HepG2 (cell line): ENCODE measurements around the gene KCND3. TPM values are rescaled to one million over a fixed set of nuclear protein-coding genes. Genes with fewer than 3 reads are reported as not detected.

Source experiments
- ATAC-seq: fragments of 200-7000 bp; cut with Tn5 transposase; 3 replicates; pipeline ENCODE4 v1.9.1; 2020; ENCODE audit warnings: mild to moderate bottlenecking, moderate library complexity
- BruUV-seq: library from RNA; stranded (reverse); fragments of 400-500 nt; replicated peaks from 2 replicates; lab custom pipeline; 2021; lab: Mats Ljungman, UMichigan
- CTCF ChIA-PET: fragments of 300-600 bp; formaldehyde crosslinking; extraction: SDS; loops from one replicate; lab custom pipeline; 2021; ENCODE audit warnings: low total read pairs, inconsistent platforms, low intra/inter-chr PET ratio; lab: Yijun Ruan, JAX
- POLR2A ChIA-PET: fragments of 350-600 bp; sonication (Branson Sonifier 250); formaldehyde crosslinking; loops from one replicate; lab custom pipeline; 2020; ENCODE audit warnings: antibody characterized with exemption, inconsistent platforms; lab: Yijun Ruan, JAX
- DNase-seq: peaks from one replicate; pipeline ENCODE4 v3.0.0-alpha.2; 2015; ENCODE audit warnings: low spot score
- FAIRE-seq: peaks from 3 replicates; lab custom pipeline; 2011; peaks lifted over from hg19 to GRCh38; lab: Jason Lieb, UNC
- H2AFZ ChIP-seq: one replicate; pipeline ENCODE4 v1.6.1; 2011; ENCODE audit warnings: low read length, inconsistent platforms
- H3K27ac ChIP-seq: fragments of 300-600 bp; 3 replicates; pipeline ENCODE4 v1.8.0; 2011; ENCODE audit warnings: mixed run types, mild to moderate bottlenecking, mixed read lengths, low read length, inconsistent platforms; ENCODE audit not compliant: insufficient read depth; ENCODE audit errors: extremely low read length
- H3K27me3 ChIP-seq, 2 experiments: fragments of 200-600 bp in 1 of 2; 2 replicates in 1 of 2; 3 replicates in 1 of 2; pipeline versions ENCODE4 v1.6.0 to v1.8.0; 2011; ENCODE audit warnings: low read length in 2 of 2, mild to moderate bottlenecking in 2 of 2, moderate library complexity in 2 of 2, inconsistent platforms in 1 of 2; ENCODE audit not compliant: insufficient read depth in 2 of 2, control insufficient read depth in 1 of 2
- H3K36me3 ChIP-seq, 2 experiments: fragments of 200-600 bp in 1 of 2; replicated peaks in 1 of 2; 2 replicates in 1 of 2; 3 replicates in 1 of 2; pipeline versions ENCODE4 v1.5.1 to v1.8.0; 2011; ENCODE audit warnings: low read length in 2 of 2, inconsistent platforms in 1 of 2; ENCODE audit not compliant: insufficient read depth in 2 of 2, control insufficient read depth in 1 of 2
- H3K4me1 ChIP-seq: 2 replicates; pipeline ENCODE4 v1.5.1; 2012; ENCODE audit warnings: low read length, inconsistent platforms; ENCODE audit not compliant: insufficient read depth
- H3K4me2 ChIP-seq: 2 replicates; pipeline ENCODE4 v1.6.0; 2011; ENCODE audit warnings: low read depth, low read length, inconsistent platforms
- H3K4me3 ChIP-seq, 3 experiments: fragments of 200-600 bp in 1 of 3; sonication (generic), shearing (Covaris generic) in 1 of 3; replicated peaks in 1 of 3; 2 replicates each; pipeline ENCODE4 v1.5.1; 2011 to 2016; ENCODE audit warnings: low read length in 3 of 3, inconsistent platforms in 2 of 3, low read depth in 2 of 3, mild to moderate bottlenecking in 2 of 3, control low read depth in 1 of 3, mixed read lengths in 1 of 3; ENCODE audit not compliant: insufficient read depth in 1 of 3
- H3K79me2 ChIP-seq: one replicate; pipeline ENCODE4 v1.6.1; 2011; ENCODE audit warnings: low read length, inconsistent platforms; ENCODE audit not compliant: insufficient read depth
- H3K9ac ChIP-seq: 2 replicates; pipeline ENCODE4 v1.6.0; 2011; ENCODE audit warnings: mild to moderate bottlenecking, low read depth, low read length, inconsistent platforms; ENCODE audit not compliant: insufficient read depth
- H3K9me3 ChIP-seq: 2 replicates; pipeline ENCODE4 v1.5.1; 2012; ENCODE audit warnings: mild to moderate bottlenecking, low read length
- H4K20me1 ChIP-seq: 2 replicates; pipeline ENCODE4 v1.6.0; 2011; ENCODE audit warnings: inconsistent platforms, mild to moderate bottlenecking, low read length, moderate library complexity; ENCODE audit not compliant: insufficient read depth
- HNF4A ChIP-seq: sonication (generic); formaldehyde crosslinking; IDR thresholded peaks from 2 replicates; pipeline ENCODE4 v1.4.0; 2020; ENCODE audit warnings: missing genetic modification reagents
- KAT7 ChIP-seq: IDR thresholded peaks from 2 replicates; pipeline ENCODE4 v1.6.1; 2018; ENCODE audit warnings: borderline replicate concordance, missing compliant biosample characterization
- KLF16 ChIP-seq, 2 experiments: sonication (generic) in 1 of 2; formaldehyde crosslinking in 1 of 2; IDR thresholded peaks; 2 replicates each; pipeline versions ENCODE4 v1.6.1 to v1.8.0; 2016 to 2023; ENCODE audit warnings: missing genetic modification reagents in 2 of 2, missing compliant biosample characterization in 1 of 2
- MIXL1 ChIP-seq: IDR thresholded peaks from 2 replicates; pipeline ENCODE4 v1.6.1; 2016
- MTA1 ChIP-seq: sonication (generic); formaldehyde crosslinking; IDR thresholded peaks from 2 replicates; pipeline ENCODE4 v1.4.0; 2020; ENCODE audit warnings: missing genetic modification reagents, mild to moderate bottlenecking, borderline replicate concordance
- PHF8 ChIP-seq: sonication (generic); formaldehyde crosslinking; IDR thresholded peaks from 2 replicates; pipeline ENCODE4 v1.5.0; 2020; ENCODE audit warnings: missing genetic modification reagents
- SETDB1 ChIP-seq: sonication (generic); formaldehyde crosslinking; IDR thresholded peaks from 2 replicates; pipeline ENCODE4 v1.5.1; 2020; ENCODE audit warnings: missing genetic modification reagents, mild to moderate bottlenecking, borderline replicate concordance
- TARDBP ChIP-seq: sonication (generic); formaldehyde crosslinking; IDR thresholded peaks from 2 replicates; pipeline ENCODE4 v1.8.0; 2022; ENCODE audit warnings: mild to moderate bottlenecking, missing genetic modification reagents
- ZNF713 ChIP-seq: sonication (generic); formaldehyde crosslinking; IDR thresholded peaks from 2 replicates; pipeline ENCODE4 v1.4.0; 2020; ENCODE audit warnings: mild to moderate bottlenecking, missing genetic modification reagents
- ZNF75D ChIP-seq: sonication (generic); formaldehyde crosslinking; IDR thresholded peaks from 2 replicates; pipeline ENCODE4 v1.8.1; 2023; ENCODE audit warnings: missing genetic modification reagents, mild to moderate bottlenecking, borderline replicate concordance
- WGBS: methylation state at CpG from one replicate; pipeline ENCODE4 v1.1.6; 2017; ENCODE audit warnings: low lambda C conversion rate; 5-methylcytosine and 5-hydroxymethylcytosine counted together
- in situ Hi-C: cut with HindIII; loops from 2 replicates; pipeline ENCODE4 v1.10.0; 2017; ENCODE audit warnings: low pct_unique_long_range_greater_than_20kb; ENCODE audit not compliant: extremely low pct_ligation_motif_present
- intact Hi-C: fragments of 100-400 bp; cut with micrococcal nuclease; formaldehyde crosslinking; loops from one replicate; pipeline ENCODE4 v1.10.0; 2022; ENCODE audit not compliant: unreplicated experiment
- polyA plus RNA-seq, 8 experiments: library from polyadenylated mRNA; depleted of rRNA in 3 of 8; stranded (reverse) in 7 of 8; unstranded in 1 of 8; fragments of >200 nt; fragmentation: Illumina TruSeq in 4 of 8; extraction: Trizol in 4 of 8; gene quantifications; 2 replicates each; pipeline versions ENCODE4 v1.2.1 to v1.2.3, GENCODE V29; 2011 to 2016; ENCODE audit warnings: low read depth in 4 of 8, missing spikeins in 1 of 8, mixed read lengths in 1 of 8; ENCODE audit not compliant: insufficient read depth in 1 of 8
- total RNA-seq, 5 experiments: library from RNA; depleted of rRNA; stranded (reverse); fragments of >200 nt; fragmentation: Illumina TruSeq; extraction: Trizol; gene quantifications; 2 replicates each; pipeline ENCODE4 v1.2.3, GENCODE V29; 2016; ENCODE audit warnings: low read depth in 1 of 5
- TF ChIP-seq, protein P1 (sequence below): sonication (generic); formaldehyde crosslinking; IDR thresholded peaks from 2 replicates; pipeline ENCODE4 v1.5.1; 2020; ENCODE audit warnings: missing genetic modification reagents, mild to moderate bottlenecking, borderline replicate concordance
- TF ChIP-seq, protein P2 (sequence below): sonication (generic); formaldehyde crosslinking; IDR thresholded peaks from 2 replicates; pipeline ENCODE4 v1.4.0; 2020; ENCODE audit warnings: mild to moderate bottlenecking, missing genetic modification reagents
- TF ChIP-seq, protein P3 (sequence below): sonication (generic); formaldehyde crosslinking; IDR thresholded peaks from 2 replicates; pipeline ENCODE4 v1.5.0; 2020; ENCODE audit warnings: missing genetic modification reagents
- TF ChIP-seq, protein P4 (sequence below): sonication (generic); formaldehyde crosslinking; IDR thresholded peaks from 2 replicates; pipeline ENCODE4 v1.5.1; 2020; ENCODE audit warnings: mild to moderate bottlenecking, missing genetic modification reagents

Gene KCND3
- total and polyA plus RNA-seq, 2 of the 13 experiments (the other 11 are each of a cell fraction or from before 2014, with no cell fraction given): 0.04 TPM; not detected in 1

DNA sequence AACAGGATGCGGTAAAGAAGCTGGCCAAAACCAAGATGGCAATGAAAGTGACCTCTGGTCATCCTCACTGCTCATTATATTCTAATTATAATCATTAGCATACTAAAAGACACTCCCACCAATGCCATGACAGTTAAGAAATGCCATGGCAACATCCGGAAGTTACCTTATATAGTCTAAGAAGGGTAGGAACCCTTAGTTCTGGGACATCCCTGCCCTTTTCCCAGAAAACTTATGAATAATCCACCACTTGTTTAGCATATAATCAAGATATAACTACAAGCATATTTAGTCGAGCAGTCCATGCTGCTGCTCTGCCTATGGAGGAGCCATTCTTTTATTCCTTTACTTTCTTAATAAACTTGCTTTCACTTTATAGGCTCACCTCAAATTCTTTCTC, 154.0 kb downstream of the KCND3 start:
- no TSS peak for BruUV-seq
- FAIRE-seq: no peak

More for the DNA sequence above, 154.0 kb downstream of the KCND3 start:
- no peak for DNase-seq
- POLR2A ChIA-PET: no interaction called here
- Histone ChIP-seq H3K4me1 (no peaks in the 10 kb centered on the region), H3K4me3 (no peak overlapping the region), H3K79me2 (no peaks in the 10 kb centered on the region), H3K27me3 (peaks cover 0 to 7% of the 10 kb centered on the region in 2 experiments; a peak in 1 of 5 replicates), H3K4me2 (no peak overlapping the region), H3K9me3 (no peaks in the 10 kb centered on the region), H3K36me3 (no peaks in the 10 kb centered on the region), H4K20me1 (no peaks in the 10 kb centered on the region), H3K27ac (no peak overlapping the region), H2AFZ (no peak overlapping the region), H3K9ac (no peak overlapping the region)
- no peak for TF ChIP-seq HNF4A (CRISPR knock-in tag)
- TF ChIP-seq TARDBP (CRISPR knock-in tag): no peak
- TF ChIP-seq, protein P1, sequence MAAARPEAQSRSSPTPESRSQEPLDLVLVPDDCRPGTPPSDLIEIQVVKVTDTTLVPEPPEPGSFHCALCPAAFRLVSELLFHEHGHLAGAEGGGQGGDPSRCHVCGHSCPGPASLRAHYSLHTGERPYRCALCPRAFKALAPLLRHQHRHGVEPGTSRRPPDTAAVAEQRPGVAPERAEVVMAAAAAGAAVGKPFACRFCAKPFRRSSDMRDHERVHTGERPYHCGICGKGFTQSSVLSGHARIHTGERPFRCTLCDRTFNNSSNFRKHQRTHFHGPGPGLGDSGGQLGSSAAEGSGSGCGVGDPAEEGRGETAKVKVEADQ (CRISPR knock-in tag): no peak
- TF ChIP-seq, protein P2, sequence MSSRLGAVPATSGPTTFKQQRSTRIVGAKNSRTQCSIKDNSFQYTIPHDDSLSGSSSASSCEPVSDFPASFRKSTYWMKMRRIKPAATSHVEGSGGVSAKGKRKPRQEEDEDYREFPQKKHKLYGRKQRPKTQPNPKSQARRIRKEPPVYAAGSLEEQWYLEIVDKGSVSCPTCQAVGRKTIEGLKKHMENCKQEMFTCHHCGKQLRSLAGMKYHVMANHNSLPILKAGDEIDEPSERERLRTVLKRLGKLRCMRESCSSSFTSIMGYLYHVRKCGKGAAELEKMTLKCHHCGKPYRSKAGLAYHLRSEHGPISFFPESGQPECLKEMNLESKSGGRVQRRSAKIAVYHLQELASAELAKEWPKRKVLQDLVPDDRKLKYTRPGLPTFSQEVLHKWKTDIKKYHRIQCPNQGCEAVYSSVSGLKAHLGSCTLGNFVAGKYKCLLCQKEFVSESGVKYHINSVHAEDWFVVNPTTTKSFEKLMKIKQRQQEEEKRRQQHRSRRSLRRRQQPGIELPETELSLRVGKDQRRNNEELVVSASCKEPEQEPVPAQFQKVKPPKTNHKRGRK (CRISPR knock-in tag): no peak
- TF ChIP-seq, protein P3, sequence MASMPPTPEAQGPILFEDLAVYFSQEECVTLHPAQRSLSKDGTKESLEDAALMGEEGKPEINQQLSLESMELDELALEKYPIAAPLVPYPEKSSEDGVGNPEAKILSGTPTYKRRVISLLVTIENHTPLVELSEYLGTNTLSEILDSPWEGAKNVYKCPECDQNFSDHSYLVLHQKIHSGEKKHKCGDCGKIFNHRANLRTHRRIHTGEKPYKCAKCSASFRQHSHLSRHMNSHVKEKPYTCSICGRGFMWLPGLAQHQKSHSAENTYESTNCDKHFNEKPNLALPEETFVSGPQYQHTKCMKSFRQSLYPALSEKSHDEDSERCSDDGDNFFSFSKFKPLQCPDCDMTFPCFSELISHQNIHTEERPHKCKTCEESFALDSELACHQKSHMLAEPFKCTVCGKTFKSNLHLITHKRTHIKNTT (CRISPR knock-in tag): no peak
- TF ChIP-seq MTA1 (CRISPR knock-in tag): no peak
- TF ChIP-seq SETDB1 (CRISPR knock-in tag): no peak
- no peak for TF ChIP-seq ZNF75D (CRISPR knock-in tag)
- no peak for TF ChIP-seq ZNF713 (CRISPR knock-in tag)
- TF ChIP-seq KAT7 (CRISPR knock-in tag): no peak
- no peak for TF ChIP-seq PHF8
- no peak for TF ChIP-seq KLF16 (CRISPR knock-in tag; IDR thresholded peaks at IDR 0.05)
- TF ChIP-seq, protein P4, sequence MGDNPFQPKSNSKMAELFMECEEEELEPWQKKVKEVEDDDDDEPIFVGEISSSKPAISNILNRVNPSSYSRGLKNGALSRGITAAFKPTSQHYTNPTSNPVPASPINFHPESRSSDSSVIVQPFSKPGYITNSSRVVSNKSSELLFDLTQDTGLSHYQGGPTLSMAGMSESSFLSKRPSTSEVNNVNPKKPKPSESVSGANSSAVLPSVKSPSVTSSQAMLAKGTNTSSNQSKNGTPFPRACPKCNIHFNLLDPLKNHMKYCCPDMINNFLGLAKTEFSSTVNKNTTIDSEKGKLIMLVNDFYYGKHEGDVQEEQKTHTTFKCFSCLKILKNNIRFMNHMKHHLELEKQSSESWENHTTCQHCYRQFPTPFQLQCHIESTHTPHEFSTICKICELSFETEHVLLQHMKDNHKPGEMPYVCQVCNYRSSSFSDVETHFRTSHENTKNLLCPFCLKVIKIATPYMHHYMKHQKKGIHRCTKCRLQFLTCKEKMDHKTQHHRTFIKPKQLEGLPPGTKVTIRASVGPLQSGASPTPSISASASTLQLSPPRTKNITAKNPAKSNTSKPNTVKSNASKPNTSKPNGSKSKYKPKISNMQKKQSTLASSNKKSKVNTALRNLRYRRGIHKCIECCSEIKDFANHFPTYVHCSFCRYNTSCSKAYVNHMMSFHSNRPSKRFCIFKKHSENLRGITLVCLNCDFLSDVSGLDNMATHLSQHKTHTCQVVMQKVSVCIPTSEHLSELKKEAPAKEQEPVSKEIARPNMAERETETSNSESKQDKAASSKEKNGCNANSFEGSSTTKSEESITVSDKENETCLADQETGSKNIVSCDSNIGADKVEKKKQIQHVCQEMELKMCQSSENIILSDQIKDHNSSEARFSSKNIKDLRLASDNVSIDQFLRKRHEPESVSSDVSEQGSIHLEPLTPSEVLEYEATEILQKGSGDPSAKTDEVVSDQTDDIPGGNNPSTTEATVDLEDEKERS (CRISPR knock-in tag): no peak
- TF ChIP-seq MIXL1 (CRISPR knock-in tag): no peak
- intact Hi-C loops (no loop called here), in situ Hi-C loops (no loop called here)
- 14% methylated on average over 3 of the region's 3 CpGs for WGBS
- CTCF ChIA-PET: no interaction called here
- no peak for ATAC-seq
